Vagina (tissue), 2 donors: ENCODE data around the gene PTPRN2. TPM values are rescaled to one million over a fixed set of nuclear protein-coding genes. Genes with fewer than 3 reads are reported as not detected.

Experiments
- DNase-seq, 2 donors: peaks; one replicate each; pipeline ENCODE4 v3.0.0-alpha.2; 2017; ENCODE audit errors: extremely low spot score in 2 of 2
- H3K27ac ChIP-seq: fragments of 200-600 bp; sonication (generic); one replicate; pipeline ENCODE4 v1.5.1; 2019
- H3K27me3 ChIP-seq: fragments of 200-600 bp; sonication (generic); one replicate; pipeline ENCODE4 v1.5.1; 2019
- H3K36me3 ChIP-seq, 2 donors: fragments of 200-600 bp; sonication (generic); one replicate each; pipeline ENCODE4 v1.5.1; 2017 to 2019
- H3K4me1 ChIP-seq: fragments of 200-600 bp; sonication (generic); one replicate; pipeline ENCODE4 v1.5.1; 2019
- H3K4me3 ChIP-seq, 2 donors: fragments of 200-600 bp; sonication (generic); 1 replicate in 1 of 2; 2 replicates in 1 of 2; pipeline ENCODE4 v1.5.1; 2016 to 2019
- H3K9me3 ChIP-seq: fragments of 200-600 bp; sonication (generic); one replicate; pipeline ENCODE4 v1.5.1; 2019
- CTCF ChIP-seq, 3 experiments: fragments of 450-650 bp in 2 of 3; fragments of 200-600 bp in 1 of 3; sonication (generic) in 1 of 3; IDR thresholded peaks; one replicate each; pipeline ENCODE4 v1.5.1; 2017 to 2019; ENCODE audit warnings: antibody characterized with exemption in 3 of 3, mild to moderate bottlenecking in 2 of 3, moderate library complexity in 2 of 3
- POLR2A ChIP-seq, 2 donors: fragments of 450-650 bp; IDR thresholded peaks; one replicate each; pipeline ENCODE4 v1.6.1; 2017; ENCODE audit warnings: antibody characterized with exemption in 2 of 2, mild to moderate bottlenecking in 2 of 2, moderate library complexity in 2 of 2
- POLR2AphosphoS5 ChIP-seq, 2 donors: sonication (generic); formaldehyde crosslinking; IDR thresholded peaks; one replicate each; pipeline ENCODE4 v1.9.0; 2017; ENCODE audit warnings: antibody characterized with exemption in 2 of 2, mild to moderate bottlenecking in 2 of 2, low read depth in 1 of 2; ENCODE audit not compliant: insufficient read depth in 1 of 2
- intact Hi-C: fragments of 100-400 bp; cut with DNase I; formaldehyde crosslinking; loops from one replicate; pipeline ENCODE4 v1.15.1; 2023
- total RNA-seq: library from RNA; depleted of rRNA; stranded (reverse); fragments of >200 nt; gene quantifications from one replicate; pipeline ENCODE4 v1.2.3, GENCODE V29; 2016

Gene PTPRN2
- total RNA-seq, 1 donor from 2014 or later, result 7.4 TPM

GRCh38 chr7:158579662-158580646, 7.7 kb downstream of the PTPRN2 start:
- intact Hi-C loops, result no loop called here
- Histone ChIP-seq H3K4me3 (no peak overlapping the region), H3K36me3 (no peaks in the 10 kb centered on the region), H3K9me3 (peaks cover 8% of the 10 kb centered on the region), H3K27ac (no peak overlapping the region), H3K4me1 (no peaks in the 10 kb centered on the region), H3K27me3 (no peaks in the 10 kb centered on the region)
- no peak for TF ChIP-seq CTCF (IDR thresholded peaks at IDR 0.05)
- no peak for TF ChIP-seq POLR2AphosphoS5 (IDR thresholded peaks at IDR 0.05; ENCODE audit: insufficient read depth in 1 of 2, low read depth in 1 of 2)
- no peak for TF ChIP-seq POLR2A (IDR thresholded peaks at IDR 0.05)
- no peak for DNase-seq

- TF ChIP-seq CTCF (IDR thresholded peaks at IDR 0.05), result no peak
- TF ChIP-seq POLR2AphosphoS5 (IDR thresholded peaks at IDR 0.05; ENCODE audit: insufficient read depth in 1 of 2, low read depth in 1 of 2), result no peak
- TF ChIP-seq POLR2A (IDR thresholded peaks at IDR 0.05), result no peak
- Histone ChIP-seq H3K4me1 (no peaks in the 10 kb centered on the region), H3K4me3 (no peak overlapping the region), H3K27me3 (no peaks in the 10 kb centered on the region), H3K9me3 (peaks cover 8% of the 10 kb centered on the region), H3K36me3 (no peaks in the 10 kb centered on the region), H3K27ac (no peak overlapping the region)
- no peak for DNase-seq
- intact Hi-C loops, result no loop called here
Observed at GRCh38 chr7:158576050-158576762, 11.4 kb downstream of the PTPRN2 start.

- Histone ChIP-seq H3K9me3 (no peaks in the 10 kb centered on the region), H3K27ac (no peak overlapping the region), H3K4me1 (no peaks in the 10 kb centered on the region), H3K36me3 (no peaks in the 10 kb centered on the region), H3K4me3 (no peak overlapping the region), H3K27me3 (peaks cover under 1% of the 10 kb centered on the region)
- intact Hi-C loops, result no loop called here
- DNase-seq, result no peak
- TF ChIP-seq POLR2AphosphoS5 (IDR thresholded peaks at IDR 0.05; ENCODE audit: insufficient read depth in 1 of 2, low read depth in 1 of 2) (no peak), POLR2A (IDR thresholded peaks at IDR 0.05) (no peak)
Observed at GRCh38 chr7:158574308-158575036, 13.2 kb downstream of the PTPRN2 start.

- Histone ChIP-seq H3K36me3 (no peaks in the 10 kb centered on the region), H3K27ac (no peak overlapping the region), H3K27me3 (peaks cover 7% of the 10 kb centered on the region), H3K9me3 (no peaks in the 10 kb centered on the region), H3K4me1 (no peaks in the 10 kb centered on the region), H3K4me3 (no peak overlapping the region)
- TF ChIP-seq POLR2A (IDR thresholded peaks at IDR 0.05) (no peak), POLR2AphosphoS5 (IDR thresholded peaks at IDR 0.05; ENCODE audit: insufficient read depth in 1 of 2, low read depth in 1 of 2) (no peak), CTCF (IDR thresholded peaks at IDR 0.05) (no peak)
- no peak for DNase-seq
- intact Hi-C loops, result no loop called here
Observed at GRCh38 chr7:158573310-158573709, 14.3 kb downstream of the PTPRN2 start.
